GM18511 (cell line): ENCODE measurements around the gene TLN1.

ENCODE experiments used
- ATAC-seq: cut with Tn5 transposase; IDR thresholded peaks from one replicate; pipeline ENCODE4 v1.9.1; 2021; ENCODE audit warnings: mild to moderate bottlenecking, moderate library complexity; ENCODE audit not compliant: unreplicated experiment

The TLN1 gene

DNA sequence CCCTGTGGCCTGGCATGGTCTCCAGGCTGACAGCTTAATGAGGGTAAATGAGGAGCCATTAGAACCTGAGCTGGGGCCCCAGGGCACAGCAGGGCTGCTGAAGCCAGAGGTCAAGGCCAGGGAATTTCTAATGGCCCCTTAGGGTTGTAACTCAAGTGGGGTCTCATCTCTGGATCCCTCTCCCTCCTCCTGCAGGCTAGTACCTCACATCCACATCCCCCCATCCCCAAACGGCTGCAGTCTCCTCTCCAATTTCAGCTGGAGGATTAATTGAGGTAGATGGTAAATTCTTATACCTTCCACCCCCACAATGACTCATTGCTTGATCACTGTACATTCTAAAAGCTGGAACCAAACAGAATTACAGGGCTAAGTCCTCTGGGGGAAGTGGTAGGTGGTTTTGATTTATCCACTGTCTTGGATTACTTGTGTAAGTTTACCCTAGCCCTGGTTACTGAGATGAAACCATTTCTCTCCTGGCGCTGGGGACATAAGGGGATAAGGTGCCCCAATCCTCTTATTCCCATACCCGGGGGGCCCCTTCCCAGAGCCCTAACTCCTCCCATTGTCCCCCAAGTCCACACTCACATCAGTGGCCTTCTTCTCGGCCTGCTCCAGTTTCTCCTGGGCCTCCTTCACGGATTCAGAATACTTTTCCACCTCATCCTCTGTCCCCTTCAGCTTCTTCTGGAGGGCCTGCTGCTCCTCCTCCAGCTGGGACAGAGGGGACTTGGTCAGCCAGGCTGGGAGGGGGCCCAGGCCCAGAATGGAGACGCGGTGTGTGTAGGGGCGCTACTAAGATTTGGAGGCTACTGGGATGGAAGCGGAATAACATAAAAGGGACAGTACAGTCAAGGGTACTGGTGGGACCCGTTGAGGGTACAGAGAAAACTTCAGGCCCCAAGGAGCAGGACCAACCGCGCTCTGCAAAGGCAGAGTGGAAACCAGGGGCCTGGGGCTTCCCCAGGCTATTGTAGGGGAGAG, 43.1 kb downstream of the TLN1 start:
- ATAC-seq, result no peak

DNA sequence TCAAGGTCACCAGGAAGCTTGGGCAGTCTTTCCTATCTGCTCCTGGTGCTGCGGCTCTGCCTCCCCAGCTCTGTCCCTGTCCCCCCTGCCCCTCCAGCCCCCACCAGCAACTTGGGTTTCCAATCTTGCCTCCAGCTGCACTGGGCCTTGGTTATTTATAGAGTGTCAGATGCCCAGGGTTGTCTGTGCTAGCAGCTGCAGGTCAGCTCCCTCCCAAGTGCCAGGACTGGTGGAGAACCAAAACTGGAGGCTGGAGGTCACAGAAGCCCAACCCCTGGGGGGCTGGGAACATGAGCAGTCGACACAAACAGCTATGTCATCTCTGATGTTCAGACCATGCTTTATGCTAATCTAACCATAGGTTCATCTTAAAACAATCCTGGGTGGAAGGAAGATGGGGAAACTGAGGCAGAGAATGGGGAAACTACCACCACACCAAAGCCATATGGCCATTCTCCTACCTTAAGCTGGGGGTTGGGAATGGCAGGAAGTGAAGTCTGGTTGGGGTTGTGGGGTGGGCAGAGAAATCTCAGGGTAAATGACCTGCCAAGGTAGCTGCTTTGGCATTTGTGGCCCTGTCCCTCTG, 43.9 kb downstream of the TLN1 start:
- ATAC-seq, result no peak

DNA sequence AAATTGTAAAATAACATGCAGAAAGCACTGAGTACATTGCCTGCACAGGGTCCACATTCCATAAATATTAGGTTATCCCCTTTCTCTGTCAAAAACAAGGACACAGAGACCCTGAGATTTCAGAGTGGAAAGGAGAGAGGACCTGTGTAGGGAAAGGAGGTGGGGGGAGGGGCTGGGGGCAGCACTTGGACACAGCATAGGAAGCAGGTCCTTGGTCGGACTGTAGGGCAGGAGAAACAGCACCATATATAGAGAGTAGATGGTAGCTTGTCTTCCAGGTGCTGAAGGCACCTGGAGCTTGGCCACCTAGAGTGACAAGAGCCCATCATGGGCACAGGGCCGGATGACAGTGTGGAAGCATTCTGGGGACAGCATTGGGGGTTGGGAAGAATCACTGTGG, 44.7 kb downstream of the TLN1 start:
- ATAC-seq, result no peak

DNA sequence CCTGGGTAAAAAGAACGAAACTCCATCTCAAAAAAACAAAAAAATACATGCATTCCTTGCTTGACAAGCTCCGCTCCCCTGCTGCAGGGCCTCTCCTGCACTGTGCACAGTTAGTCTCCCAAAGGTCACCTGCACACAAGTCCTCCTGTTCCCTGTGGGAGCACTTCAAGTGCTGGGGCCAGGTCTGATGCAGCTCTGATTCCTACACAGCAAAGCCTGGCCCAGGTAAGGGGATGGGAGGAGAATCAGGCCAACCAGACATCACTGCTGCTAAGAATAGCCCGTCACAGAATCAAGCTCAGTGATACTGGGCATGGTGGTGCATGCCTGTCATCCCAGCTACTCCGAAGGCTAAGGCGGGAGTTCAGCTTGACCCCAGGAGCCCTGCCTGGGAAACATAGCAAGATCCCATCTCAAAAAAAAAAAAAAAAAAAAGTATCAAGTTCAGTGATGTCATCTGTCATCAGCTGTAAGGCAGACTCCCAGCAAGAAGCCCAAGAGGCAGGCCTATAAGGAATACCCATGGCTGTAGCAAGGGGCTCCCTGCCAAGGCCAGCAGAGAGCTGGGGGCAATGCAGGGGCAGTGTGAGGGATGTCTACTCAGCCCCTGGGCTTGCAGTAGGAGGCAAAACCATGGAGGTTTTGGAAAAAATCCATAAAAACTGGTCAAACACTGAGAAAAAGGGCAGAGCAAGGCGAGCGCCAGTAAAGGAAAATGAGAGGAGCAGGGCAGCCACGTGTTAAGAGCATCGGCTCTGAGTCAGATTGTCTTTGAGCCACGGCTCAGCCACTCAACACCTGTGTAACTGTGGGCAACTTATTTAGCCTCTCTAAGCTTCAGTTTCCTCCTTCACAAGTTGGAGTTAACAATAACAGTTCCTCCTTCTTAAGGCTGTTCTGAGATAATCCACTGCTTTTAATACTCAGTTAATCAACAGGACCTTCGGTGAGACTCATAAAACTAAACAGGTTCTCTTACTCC, 45.5 kb downstream of the TLN1 start:
- no peak for ATAC-seq

DNA sequence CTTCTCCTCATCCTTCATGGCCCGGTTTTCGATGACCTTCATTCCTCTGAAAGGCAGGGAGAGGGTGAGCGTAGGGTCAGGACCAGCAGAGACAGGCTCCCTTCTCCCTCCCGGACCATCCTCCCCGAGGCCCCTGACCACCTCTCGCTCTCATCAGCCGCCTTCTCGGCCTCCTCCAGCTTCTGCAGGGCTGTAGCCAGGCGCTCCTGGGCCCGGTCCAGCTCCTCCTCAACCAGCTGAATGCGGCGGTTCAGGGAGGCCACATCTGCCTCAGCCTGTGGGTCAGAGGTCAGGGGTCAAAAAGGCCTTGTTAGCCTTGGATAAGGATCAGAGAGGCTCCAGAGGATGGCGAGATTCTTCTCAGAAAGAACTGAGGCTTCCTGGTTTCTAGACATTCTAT, 46.5 kb downstream of the TLN1 start:
- ATAC-seq, result no peak

DNA sequence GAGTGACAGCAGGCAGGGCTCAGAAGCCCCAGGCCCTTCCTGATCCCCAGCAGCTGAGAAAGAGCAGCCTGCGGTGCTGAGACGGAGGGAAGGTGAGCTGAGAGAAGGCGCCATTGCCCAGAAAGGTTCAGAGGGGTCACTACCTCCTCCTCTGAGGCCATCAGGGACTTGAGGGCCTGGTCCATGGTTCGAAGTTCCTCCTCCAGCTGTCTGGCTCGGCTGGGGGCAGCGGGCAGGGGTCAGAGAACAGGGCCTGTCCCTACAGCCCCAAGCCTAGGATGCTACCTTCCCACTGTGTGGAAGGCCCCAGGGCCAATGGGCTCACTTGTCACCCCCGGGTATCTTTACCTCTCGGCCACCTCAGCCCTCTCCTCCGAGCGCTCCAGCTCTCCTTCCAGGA, 47.1 kb downstream of the TLN1 start:
- no peak for ATAC-seq

DNA sequence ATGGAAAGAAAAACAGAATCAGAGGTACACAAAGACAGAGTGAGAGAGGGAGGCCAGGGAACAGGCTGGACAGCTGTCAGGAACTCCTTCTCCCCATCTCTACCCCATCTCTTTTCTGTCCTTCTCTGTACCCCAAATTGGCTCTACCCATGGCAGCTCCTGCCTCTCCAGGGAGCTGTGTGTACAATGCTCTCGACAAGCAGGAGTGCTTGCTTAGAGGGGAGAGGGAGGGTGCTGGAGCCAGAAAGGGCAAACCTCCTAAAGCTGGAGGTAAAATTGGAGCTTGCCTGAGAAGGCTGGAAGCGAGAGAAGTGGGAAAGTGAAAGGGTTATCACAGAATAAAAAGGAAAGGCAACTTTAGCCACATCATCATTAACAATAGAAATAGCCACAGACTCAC, 48.7 kb downstream of the TLN1 start:
- no peak for ATAC-seq

DNA sequence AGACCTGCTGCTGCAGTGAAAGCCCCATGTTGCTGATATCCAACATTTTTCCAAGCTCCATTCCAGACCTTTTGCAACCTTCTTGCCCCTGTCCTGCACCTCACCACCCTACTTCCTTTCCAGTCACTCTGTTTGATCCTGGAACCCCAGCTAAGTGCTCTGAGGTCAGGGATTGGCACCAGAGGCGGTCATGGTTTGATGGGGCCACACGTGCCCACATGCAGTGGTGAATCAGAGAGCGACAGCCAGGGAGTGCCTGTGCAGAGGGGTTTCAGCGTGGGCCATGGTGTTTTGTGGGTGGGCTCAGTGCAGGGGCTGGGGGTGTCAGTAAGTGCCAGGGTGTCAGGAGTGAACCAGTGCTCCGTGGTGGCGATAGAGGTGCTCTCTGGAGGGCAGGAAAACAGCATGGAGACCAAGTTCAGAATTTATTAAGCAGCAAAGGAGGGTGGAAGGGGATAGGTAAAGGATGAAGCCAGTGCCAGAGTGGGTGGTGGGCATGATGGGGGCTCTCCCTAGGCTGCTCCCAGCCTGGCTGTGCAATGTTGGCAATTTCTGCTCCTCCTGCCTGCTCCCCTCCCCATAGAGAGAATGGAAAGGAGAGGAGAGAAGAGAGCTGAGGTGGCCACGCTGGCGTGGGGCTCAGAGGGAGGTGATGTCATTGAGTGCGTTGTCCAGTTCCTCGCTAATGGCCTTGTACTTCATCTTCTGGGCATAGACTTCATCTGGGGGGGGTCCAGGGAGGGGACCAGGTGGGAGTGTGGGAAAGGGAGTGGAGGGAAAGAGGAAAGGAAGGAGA, 49.3 kb downstream of the TLN1 start:
- no peak for ATAC-seq

DNA sequence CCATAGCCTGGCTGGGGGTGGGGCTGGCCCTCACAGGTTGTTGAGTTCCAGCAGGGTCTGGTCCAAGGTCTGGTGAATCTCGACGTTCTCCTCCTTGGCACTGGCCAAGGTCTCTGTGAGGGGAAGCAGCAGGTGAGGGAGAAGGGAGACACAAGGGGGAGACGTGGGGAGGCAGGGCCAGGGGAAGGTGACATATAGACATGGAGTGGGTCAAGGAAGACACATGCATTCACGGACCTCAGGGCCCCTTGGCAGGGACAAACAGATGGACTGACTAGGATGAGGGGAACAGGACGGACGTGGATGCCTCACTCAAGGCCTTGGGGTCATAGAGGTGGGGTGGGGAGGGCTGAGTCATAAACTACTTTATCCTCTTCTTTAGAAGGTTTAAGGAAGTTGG, 49.9 kb downstream of the TLN1 start:
- no peak for ATAC-seq

DNA sequence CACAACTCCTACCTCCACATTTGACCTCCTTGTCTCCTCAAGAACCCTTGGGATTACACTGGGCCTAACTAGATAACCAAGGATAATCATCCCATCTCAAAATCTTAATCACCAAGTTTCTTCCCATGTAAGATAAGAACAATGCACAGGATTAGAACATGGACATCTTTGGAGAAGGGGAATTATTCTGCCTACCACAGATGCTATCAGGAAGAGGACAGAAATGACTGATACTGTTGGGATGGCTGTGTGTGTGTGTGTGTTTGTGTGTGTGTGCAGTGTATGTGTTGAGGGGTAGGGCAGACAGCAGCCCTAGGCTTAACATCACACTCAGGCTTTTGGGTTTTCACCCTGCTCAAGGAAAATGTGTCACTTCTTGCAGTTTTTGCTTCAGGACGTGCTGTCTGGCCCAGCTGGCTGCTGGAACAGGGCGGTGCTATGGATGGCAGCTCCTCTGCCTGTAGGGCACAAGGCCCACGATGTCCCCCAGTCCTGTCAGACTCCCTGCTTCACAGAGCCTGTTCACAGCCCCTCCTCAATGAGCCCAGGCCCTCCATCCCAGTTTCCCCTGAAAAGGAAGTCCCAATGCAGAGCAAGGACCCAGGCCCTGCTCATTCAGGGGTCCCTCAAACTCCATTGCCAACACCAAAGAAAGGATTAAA, 50.5 kb downstream of the TLN1 start:
- ATAC-seq, result no peak

DNA sequence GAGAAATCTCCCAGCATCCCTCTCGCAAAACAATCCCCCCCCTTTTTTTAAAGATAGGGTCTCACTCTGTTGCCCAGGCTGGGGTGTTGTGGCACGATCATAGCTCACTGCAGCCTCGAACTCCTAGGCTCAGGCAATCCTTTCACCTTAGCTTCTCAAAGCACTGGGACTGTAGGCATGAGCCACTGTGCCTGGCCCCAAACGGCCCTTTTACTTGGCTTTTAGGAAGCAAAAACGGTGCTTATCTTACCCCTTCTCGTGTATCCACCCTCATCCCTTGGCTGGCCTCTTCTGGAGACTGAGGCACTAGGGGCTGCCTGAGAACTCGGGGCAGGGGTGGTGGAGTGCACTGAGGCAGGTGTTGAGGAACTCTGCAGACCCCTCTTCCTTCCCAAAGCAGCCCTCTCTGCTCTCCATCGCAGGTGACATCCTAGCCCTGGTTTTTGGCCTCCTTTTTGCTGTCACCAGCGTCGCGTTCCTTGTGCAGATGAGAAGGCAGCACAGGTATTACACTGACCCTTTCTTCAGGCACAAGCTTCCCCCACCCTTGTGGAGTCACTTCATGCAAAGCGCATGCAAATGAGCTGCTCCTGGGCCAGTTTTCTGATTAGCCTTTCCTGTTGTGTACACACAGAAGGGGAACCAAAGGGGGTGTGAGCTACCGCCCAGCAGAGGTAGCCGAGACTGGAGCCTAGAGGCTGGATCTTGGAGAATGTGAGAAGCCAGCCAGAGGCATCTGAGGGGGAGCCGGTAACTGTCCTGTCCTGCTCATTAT, 51.5 kb downstream of the TLN1 start:
- ATAC-seq, result no peak

DNA sequence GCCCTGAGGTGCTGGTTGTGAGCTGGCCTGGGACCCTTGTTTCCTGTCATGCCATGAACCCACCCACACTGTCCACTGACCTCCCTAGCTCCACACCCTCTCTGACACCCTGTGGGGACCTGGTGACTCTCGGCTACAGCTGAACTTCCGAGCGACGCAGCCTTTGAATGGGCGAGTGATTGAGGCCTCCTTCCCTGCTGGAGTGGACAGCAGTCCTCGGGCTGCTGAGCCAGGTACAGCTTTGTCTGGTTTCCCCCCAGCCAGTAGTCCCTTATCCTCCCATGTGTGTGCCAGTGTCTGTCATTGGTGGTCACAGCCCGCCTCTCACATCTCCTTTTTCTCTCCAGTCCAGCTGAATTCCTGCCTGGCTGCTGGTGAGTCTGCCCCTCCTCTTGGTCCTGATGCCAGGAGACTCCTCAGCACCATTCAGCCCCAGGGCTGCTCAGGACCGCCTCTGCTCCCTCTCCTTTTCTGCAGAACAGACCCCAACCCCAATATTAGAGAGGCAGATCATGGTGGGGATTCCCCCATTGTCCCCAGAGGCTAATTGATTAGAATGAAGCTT, 52.1 kb downstream of the TLN1 start:
- no peak for ATAC-seq

DNA sequence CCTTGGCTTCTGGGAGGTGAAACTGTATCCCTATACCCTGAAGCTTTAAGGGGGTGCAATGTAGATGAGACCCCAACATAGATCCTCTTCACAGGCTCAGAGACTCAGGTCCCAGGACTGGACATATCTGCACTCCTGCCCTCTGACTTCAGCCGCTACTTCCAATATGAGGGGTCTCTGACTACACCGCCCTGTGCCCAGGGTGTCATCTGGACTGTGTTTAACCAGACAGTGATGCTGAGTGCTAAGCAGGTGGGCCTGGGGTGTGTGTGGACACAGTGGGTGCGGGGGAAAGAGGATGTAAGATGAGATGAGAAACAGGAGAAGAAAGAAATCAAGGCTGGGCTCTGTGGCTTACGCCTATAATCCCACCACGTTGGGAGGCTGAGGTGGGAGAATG, 52.9 kb downstream of the TLN1 start:
- no peak for ATAC-seq

DNA sequence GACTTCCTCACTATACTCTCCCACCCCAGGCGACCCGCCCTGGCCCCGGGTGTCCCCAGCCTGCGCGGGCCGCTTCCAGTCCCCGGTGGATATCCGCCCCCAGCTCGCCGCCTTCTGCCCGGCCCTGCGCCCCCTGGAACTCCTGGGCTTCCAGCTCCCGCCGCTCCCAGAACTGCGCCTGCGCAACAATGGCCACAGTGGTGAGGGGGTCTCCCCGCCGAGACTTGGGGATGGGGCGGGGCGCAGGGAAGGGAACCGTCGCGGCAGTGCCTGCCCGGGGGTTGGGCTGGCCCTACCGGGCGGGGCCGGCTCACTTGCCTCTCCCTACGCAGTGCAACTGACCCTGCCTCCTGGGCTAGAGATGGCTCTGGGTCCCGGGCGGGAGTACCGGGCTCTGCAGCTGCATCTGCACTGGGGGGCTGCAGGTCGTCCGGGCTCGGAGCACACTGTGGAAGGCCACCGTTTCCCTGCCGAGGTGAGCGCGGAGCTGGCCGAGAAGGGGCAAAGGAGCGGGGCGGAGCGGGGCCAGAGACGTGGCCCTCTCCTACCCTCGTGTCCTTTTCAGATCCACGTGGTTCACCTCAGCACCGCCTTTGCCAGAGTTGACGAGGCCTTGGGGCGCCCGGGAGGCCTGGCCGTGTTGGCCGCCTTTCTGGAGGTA, 56.1 kb downstream of the TLN1 start:
- ATAC-seq, result no peak

DNA sequence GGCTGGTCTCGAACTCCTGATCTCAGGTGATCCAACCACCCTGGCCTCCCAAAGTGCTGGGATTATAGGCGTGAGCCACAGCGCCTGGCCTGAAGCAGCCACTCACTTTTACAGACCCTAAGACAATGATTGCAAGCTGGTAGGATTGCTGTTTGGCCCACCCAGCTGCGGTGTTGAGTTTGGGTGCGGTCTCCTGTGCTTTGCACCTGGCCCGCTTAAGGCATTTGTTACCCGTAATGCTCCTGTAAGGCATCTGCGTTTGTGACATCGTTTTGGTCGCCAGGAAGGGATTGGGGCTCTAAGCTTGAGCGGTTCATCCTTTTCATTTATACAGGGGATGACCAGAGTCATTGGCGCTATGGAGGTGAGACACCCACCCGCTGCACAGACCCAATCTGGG, 56.8 kb downstream of the TLN1 start:
- no peak for ATAC-seq

DNA sequence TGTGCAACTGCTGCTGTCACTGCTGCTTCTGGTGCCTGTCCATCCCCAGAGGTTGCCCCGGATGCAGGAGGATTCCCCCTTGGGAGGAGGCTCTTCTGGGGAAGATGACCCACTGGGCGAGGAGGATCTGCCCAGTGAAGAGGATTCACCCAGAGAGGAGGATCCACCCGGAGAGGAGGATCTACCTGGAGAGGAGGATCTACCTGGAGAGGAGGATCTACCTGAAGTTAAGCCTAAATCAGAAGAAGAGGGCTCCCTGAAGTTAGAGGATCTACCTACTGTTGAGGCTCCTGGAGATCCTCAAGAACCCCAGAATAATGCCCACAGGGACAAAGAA, 58.0 kb downstream of the TLN1 start:
- ATAC-seq, result no peak

DNA sequence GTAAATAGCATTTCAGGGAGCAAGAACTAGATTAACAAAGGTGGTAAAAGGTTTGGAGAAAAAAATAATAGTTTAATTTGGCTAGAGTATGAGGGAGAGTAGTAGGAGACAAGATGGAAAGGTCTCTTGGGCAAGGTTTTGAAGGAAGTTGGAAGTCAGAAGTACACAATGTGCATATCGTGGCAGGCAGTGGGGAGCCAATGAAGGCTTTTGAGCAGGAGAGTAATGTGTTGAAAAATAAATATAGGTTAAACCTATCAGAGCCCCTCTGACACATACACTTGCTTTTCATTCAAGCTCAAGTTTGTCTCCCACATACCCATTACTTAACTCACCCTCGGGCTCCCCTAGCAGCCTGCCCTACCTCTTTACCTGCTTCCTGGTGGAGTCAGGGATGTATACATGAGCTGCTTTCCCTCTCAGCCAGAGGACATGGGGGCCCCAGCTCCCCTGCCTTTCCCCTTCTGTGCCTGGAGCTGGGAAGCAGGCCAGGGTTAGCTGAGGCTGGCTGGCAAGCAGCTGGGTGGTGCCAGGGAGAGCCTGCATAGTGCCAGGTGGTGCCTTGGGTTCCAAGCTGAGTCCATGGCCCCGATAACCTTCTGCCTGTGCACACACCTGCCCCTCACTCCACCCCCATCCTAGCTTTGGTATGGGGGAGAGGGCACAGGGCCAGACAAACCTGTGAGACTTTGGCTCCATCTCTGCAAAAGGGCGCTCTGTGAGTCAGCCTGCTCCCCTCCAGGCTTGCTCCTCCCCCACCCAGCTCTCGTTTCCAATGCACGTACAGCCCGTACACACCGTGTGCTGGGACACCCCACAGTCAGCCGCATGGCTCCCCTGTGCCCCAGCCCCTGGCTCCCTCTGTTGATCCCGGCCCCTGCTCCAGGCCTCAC, 58.6 kb downstream of the TLN1 start, which contains the start of gene CA9:
TSS of gene CA9 (plus strand) at position 797 of the 893 bp plus-strand sequence. CDS start at position 829, 32 bp downstream.
- no peak for ATAC-seq
